Lower leg skin (tissue), 4 donors: Measurements from ENCODE around the gene PTGFRN. TPM values are rescaled to one million over a fixed set of nuclear protein-coding genes. Genes with fewer than 3 reads are reported as not detected.

ENCODE experiments used
- DNase-seq, 2 donors: peaks; one replicate each; pipeline ENCODE4 v3.0.0-alpha.2; 2019; ENCODE audit warnings: low spot score in 2 of 2
- H3K4me3 ChIP-seq: fragments of 200-600 bp; sonication (generic); 2 replicates; pipeline ENCODE4 v1.5.1; 2017; ENCODE audit warnings: mild to moderate bottlenecking, low read depth; ENCODE audit not compliant: poor library complexity, severe bottlenecking
- POLR2A ChIP-seq, 2 donors: fragments of 450-650 bp; IDR thresholded peaks; one replicate each; pipeline ENCODE4 v1.6.1; 2016 to 2017; ENCODE audit warnings: antibody characterized with exemption in 2 of 2, mild to moderate bottlenecking in 1 of 2, moderate library complexity in 1 of 2
- WGBS, 2 donors: methylation state at CpG; one replicate each; pipeline ENCODE4 v1.1.5; 2018; 5-methylcytosine and 5-hydroxymethylcytosine counted together
- intact Hi-C: fragments of 100-400 bp; cut with DNase I; formaldehyde crosslinking; loops from one replicate; pipeline ENCODE4 v1.15.0; 2023; ENCODE audit warnings: low total_unique reads
- total RNA-seq, 4 donors: library from RNA; depleted of rRNA; stranded (reverse); fragments of >200 nt; gene quantifications; one replicate each; pipeline ENCODE4 v1.1.0, GENCODE V29; 2016
- TF ChIP-seq, protein P1 (sequence below), 3 donors: fragments of 450-650 bp; IDR thresholded peaks; one replicate each; pipeline ENCODE4 v1.5.1; 2016; ENCODE audit warnings: antibody characterized with exemption in 3 of 3, mild to moderate bottlenecking in 3 of 3, moderate library complexity in 2 of 3

PTGFRN gene
- total RNA-seq, 4 donors from 2014 or later: 58.0 to 92.4 (median 84.5) TPM

DNA sequence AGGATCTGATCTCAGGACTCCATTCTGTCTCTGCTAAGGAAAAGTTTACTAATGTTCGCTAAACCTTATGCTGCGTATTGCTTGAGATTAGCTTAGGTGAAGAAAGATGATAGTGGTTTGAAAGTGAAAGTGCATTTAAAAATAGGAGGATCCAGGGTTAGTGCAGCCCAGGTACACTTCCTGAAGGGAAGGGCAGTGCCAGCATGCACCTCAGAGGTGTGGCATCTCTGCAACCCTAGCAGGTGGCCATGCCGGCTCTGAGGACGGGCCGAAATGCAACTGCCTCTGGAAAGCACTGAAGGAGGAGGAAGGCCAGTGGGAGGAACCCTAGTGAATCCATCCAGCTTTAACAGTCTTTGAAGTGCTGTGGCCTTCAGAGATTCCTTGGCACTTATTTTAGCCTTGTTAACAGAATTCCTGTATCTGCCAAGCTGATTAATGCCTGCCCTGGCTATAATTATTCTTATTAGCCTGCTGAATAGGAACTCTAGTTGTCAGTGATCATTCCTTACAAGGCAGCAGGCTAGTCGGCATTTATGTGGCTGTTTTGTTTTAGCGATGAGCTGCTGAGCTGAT lies 5.5 kb downstream of the PTGFRN start:
- no peak overlapping the region for H3K4me3 ChIP-seq
- WGBS, 2 donors: 33 to 46% methylated on average over 7 of the region's 7 CpGs
- DNase-seq: no peak
- intact Hi-C loops: loop anchor here (5.0 kb wide), 1 partner anchor 1342 kb away; no protein-coding TSS in a partner anchor
- TF ChIP-seq, protein P1, sequence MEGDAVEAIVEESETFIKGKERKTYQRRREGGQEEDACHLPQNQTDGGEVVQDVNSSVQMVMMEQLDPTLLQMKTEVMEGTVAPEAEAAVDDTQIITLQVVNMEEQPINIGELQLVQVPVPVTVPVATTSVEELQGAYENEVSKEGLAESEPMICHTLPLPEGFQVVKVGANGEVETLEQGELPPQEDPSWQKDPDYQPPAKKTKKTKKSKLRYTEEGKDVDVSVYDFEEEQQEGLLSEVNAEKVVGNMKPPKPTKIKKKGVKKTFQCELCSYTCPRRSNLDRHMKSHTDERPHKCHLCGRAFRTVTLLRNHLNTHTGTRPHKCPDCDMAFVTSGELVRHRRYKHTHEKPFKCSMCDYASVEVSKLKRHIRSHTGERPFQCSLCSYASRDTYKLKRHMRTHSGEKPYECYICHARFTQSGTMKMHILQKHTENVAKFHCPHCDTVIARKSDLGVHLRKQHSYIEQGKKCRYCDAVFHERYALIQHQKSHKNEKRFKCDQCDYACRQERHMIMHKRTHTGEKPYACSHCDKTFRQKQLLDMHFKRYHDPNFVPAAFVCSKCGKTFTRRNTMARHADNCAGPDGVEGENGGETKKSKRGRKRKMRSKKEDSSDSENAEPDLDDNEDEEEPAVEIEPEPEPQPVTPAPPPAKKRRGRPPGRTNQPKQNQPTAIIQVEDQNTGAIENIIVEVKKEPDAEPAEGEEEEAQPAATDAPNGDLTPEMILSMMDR (IDR thresholded peaks at IDR 0.05): no peak
- TF ChIP-seq POLR2A (IDR thresholded peaks at IDR 0.05): no peak

DNA sequence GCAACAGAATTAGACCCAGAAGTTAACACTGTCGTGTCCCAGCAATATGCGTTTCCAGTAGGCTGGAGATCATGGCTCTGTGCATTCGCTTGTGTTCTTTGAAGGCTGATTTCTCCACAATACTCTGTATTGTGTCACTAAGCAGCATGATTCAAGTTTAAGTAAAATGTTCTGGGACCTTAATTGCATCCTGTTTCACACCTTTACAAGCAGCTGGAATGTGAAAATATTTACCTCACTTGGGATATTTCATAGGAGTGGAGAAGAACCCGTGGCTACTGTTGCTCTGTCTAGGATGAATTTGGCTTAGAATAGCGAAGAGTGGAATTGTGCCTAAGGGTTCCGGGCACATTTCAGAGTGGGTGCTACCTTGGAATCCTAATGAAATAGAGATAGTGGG lies 6.3 kb downstream of the PTGFRN start:
- TF ChIP-seq, protein P1 (IDR thresholded peaks at IDR 0.05): no peak
- no peak for TF ChIP-seq POLR2A (IDR thresholded peaks at IDR 0.05)
- no peak for DNase-seq
- intact Hi-C loops: loop anchor here (5.0 kb wide), 1 partner anchor 1341 kb away; no protein-coding TSS in a partner anchor
- H3K4me3 ChIP-seq: no peak overlapping the region
- WGBS, 2 donors: 43 to 50% methylated on average over 6 of the region's 6 CpGs

DNA sequence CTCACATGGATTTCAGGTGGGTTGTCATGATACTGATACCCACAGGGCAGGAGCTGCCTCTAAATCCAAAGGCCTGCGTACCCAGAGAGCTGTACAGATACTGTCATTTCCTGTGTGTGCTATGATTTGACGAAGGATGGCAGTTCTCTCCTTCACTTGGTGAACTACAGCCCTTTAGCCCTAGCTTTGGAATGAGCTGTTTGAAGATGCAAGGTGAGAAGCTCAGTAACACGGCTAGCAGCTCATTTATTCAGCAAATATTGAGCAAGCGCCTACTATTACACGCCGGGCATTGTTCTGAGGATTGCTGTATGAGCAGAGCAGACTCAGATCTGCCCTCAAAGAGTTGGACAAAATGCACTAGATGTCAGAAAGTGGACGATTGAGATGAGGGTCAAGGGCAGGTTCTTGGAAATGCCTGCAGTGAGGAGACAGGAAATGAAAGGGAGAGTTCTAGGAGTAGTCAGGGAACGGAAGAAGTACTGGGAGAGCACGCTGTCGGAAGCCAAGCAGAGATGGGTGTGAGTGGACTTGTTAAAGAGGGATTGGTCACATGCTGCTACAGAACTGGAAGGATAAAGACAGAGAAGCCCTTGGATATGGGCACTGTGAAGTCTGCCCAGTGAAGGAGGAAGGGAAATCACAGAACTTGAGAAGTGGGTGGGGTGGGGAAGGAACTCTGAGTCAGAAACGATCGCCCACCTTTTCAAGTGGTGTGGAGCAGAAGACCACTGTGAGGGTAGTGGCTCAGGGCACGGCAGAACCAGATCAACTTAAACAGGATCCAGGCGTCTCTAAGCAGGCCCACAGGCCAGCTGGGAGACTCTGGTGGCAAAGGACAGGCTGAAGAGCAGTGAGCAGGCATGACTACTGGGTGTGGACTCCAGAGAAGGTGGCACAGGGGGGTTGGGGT lies 7.1 kb downstream of the PTGFRN start:
- DNase-seq: no peak
- TF ChIP-seq POLR2A (IDR thresholded peaks at IDR 0.05): no peak
- TF ChIP-seq, protein P1 (IDR thresholded peaks at IDR 0.05): no peak
- WGBS, 2 donors: 41 to 50% methylated on average over 14 of the region's 14 CpGs
- intact Hi-C loops: loop anchor here (5.0 kb wide), 1 partner anchor 1341 kb away; no protein-coding TSS in a partner anchor
- H3K4me3 ChIP-seq: no peak overlapping the region

DNA sequence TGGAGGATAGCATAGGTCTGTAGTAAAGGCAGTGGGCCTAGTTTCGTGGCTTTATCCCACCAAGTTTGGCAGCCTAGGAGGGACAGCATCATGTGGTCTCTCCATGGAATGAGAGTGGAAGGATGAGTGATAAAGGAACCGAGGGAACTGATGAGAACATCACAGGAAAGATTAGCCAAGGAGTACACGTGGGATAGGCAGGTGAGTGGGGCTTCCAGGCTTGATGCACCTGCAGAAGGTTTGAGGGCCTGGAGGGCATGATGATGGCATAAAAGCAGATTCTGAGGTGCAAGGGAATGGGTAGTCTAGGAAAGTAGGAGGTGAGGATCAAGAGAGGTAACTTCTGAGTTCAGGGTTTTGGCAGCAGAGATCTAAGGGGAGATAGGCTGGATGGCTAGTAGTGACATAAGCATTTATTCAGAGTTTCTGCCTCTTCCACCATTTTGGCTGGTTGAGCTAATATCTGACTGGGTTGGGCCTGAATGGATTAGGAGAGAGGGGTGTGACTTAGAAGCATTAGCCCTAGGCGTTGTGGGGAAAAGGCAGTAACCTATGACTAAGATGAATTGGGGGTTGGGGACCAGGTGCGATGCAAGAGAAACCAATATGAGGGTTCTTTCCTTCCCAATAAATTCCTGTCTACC lies 9.1 kb downstream of the PTGFRN start:
- 65 to 66% methylated on average over 5 of the region's 5 CpGs for WGBS, 2 donors
- H3K4me3 ChIP-seq: no peak overlapping the region
- intact Hi-C loops: loop anchor here (5.0 kb wide), 1 partner anchor 1338 kb away; no protein-coding TSS in a partner anchor
- TF ChIP-seq, protein P1 (IDR thresholded peaks at IDR 0.05): no peak
- no peak for TF ChIP-seq POLR2A (IDR thresholded peaks at IDR 0.05)
- DNase-seq: no peak

DNA sequence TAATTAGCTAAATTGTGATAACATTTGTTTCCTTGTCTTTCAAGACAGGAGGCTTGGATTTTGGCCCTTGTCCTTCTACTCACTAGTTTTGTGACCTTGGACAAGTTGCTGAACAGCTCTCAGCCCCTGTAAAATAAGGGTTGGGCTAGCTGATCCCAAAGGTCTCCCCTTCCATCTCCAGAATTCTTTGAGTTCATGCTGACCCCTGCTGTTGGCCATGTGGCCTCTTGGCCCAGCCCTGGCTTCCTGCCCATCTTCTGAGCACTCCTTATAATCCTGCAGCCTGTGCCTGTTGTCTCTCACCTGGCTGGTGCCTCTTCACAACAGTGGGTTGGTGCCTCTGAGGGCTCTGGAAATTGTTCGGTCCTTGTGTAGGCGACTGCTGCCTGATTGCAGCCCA lies 10.1 kb downstream of the PTGFRN start:
- intact Hi-C loops: loop anchor here (5.0 kb wide), 1 partner anchor 1337 kb away; no protein-coding TSS in a partner anchor
- no peak for TF ChIP-seq POLR2A (IDR thresholded peaks at IDR 0.05)
- no peak overlapping the region for H3K4me3 ChIP-seq
- WGBS, 2 donors: 84 to 90% methylated on average over 2 of the region's 2 CpGs
- DNase-seq: no peak

DNA sequence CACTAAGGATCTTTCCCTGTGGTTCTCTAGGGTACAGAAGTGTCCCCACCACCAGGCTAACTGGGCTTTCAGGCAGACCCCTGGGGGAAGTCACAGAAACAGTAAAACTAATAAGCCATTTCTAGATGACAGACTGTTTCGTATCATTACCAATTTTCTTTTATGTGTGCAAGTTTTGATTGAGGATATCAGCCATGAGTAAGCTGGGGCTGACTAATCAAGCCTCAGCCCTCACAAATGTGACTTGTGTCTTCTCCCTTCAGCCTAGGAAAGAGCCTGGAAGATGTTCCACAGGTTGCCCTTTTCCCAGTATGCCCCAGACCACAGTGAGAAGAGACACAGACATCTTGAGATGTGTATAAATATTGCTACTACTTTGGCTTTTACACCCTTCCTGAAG lies 10.5 kb downstream of the PTGFRN start:
- intact Hi-C loops: no loop called here
- no peak for DNase-seq
- no peak overlapping the region for H3K4me3 ChIP-seq
- WGBS, 2 donors: 77 to 78% methylated on average over 1 of the region's 1 CpG
- TF ChIP-seq, protein P1 (IDR thresholded peaks at IDR 0.05): no peak
- no peak for TF ChIP-seq POLR2A (IDR thresholded peaks at IDR 0.05)
